SW 1271 (cell line): ENCODE data around the gene ATP5PO.
A peak's percentile ranks its signal among the peaks of the same experiment; 100 is the strongest.

ENCODE experiments used
- DNase-seq, 2 experiments: peaks; one replicate each; lab custom pipeline; 2025; lab: John Stamatoyannopoulos, UW

ATP5PO gene

GRCh38 chr21:33915368-33916199 lies at the start of gene ATP5PO:
Gene ATP5PO (minus strand): TSS chr21:33915804. CDS start chr21:33915763, 41 bp downstream.
- peak; percentile 84 to 92 for DNase-seq

- DNase-seq: no peak
These were observed 49.2 kb upstream of the ATP5PO start for GRCh38 chr21:33964706-33965325.

- DNase-seq: no peak
These were observed 48.4 kb upstream of the ATP5PO start for GRCh38 chr21:33963848-33964555.

GRCh38 chr21:33962290-33962689 lies 46.7 kb upstream of the ATP5PO start:
- no peak for DNase-seq

GRCh38 chr21:33961061-33961460 lies 45.5 kb upstream of the ATP5PO start:
- DNase-seq: no peak

GRCh38 chr21:33959680-33960079 lies 44.1 kb upstream of the ATP5PO start:
- DNase-seq: no peak

GRCh38 chr21:33954395-33954794 lies 38.8 kb upstream of the ATP5PO start:
- DNase-seq: no peak

GRCh38 chr21:33951276-33952178 lies 35.9 kb upstream of the ATP5PO start:
- DNase-seq: no peak

GRCh38 chr21:33950431-33951079 lies 35.0 kb upstream of the ATP5PO start:
- DNase-seq: no peak

GRCh38 chr21:33949516-33950430 lies 34.2 kb upstream of the ATP5PO start:
- no peak for DNase-seq

GRCh38 chr21:33948951-33949444 lies 33.4 kb upstream of the ATP5PO start:
- DNase-seq: no peak

GRCh38 chr21:33948096-33948950 lies 32.7 kb upstream of the ATP5PO start:
- peak; percentile 52 to 83 for DNase-seq

GRCh38 chr21:33947451-33948095 lies 32.0 kb upstream of the ATP5PO start:
- peak; percentile 77 to 94 for DNase-seq

- DNase-seq: no peak
These were observed 30.2 kb upstream of the ATP5PO start for GRCh38 chr21:33945652-33946270.

- no peak for DNase-seq
These were observed 28.7 kb upstream of the ATP5PO start for GRCh38 chr21:33944185-33944763.

GRCh38 chr21:33943293-33943692 lies 27.7 kb upstream of the ATP5PO start:
- no peak for DNase-seq

- DNase-seq: no peak
These were observed 26.8 kb upstream of the ATP5PO start for GRCh38 chr21:33942426-33942825.

- no peak for DNase-seq
These were observed 25.3 kb upstream of the ATP5PO start for GRCh38 chr21:33940881-33941245.
